Mesendoderm (in vitro differentiated cells): ENCODE data around the gene ASCC2.
"Not testable (repeated sequence)": the region's sequence is repeated elsewhere in the genome, so short reads cannot be mapped to it uniquely, and the experiment has no call there.

Source experiments
- DNase-seq: peaks from one replicate; pipeline ENCODE4 v3.0.0; 2013
- H2AK5ac ChIP-seq: 2 replicates; pipeline ENCODE4 v1.6.1; 2013; ENCODE audit warnings: low read length, inconsistent platforms
- H2BK120ac ChIP-seq: 2 replicates; pipeline ENCODE4 v1.6.1; 2013; ENCODE audit warnings: low read depth, mild to moderate bottlenecking, low read length, moderate library complexity, mixed read lengths
- H2BK15ac ChIP-seq: replicated peaks from 2 replicates; pipeline ENCODE4 v1.6.1; 2013; ENCODE audit warnings: low read depth, mild to moderate bottlenecking, moderate library complexity
- H2BK5ac ChIP-seq: 2 replicates; pipeline ENCODE4 v1.6.1; 2013; ENCODE audit warnings: low read length, inconsistent platforms
- H3K18ac ChIP-seq: 2 replicates; pipeline ENCODE4 v1.6.1; 2013; ENCODE audit warnings: mild to moderate bottlenecking, low read length, mixed read lengths
- H3K23ac ChIP-seq: one replicate; pipeline ENCODE4 v1.6.1; 2013; ENCODE audit warnings: low read length
- H3K27ac ChIP-seq: 2 replicates; pipeline ENCODE4 v1.5.1; 2013; ENCODE audit warnings: low read depth, mild to moderate bottlenecking, inconsistent platforms, low read length, moderate library complexity
- H3K27me3 ChIP-seq: 2 replicates; pipeline ENCODE4 v1.6.1; 2013; ENCODE audit warnings: low read length, control low read depth, mild to moderate bottlenecking, inconsistent platforms; ENCODE audit not compliant: insufficient read depth, poor library complexity
- H3K36me3 ChIP-seq: 2 replicates; pipeline ENCODE4 v1.6.1; 2013; ENCODE audit warnings: low read length, inconsistent platforms; ENCODE audit not compliant: control insufficient read depth, insufficient read depth
- H3K4ac ChIP-seq: one replicate; pipeline ENCODE4 v1.6.1; 2013; ENCODE audit warnings: low read depth, mild to moderate bottlenecking, low read length, moderate library complexity
- H3K4me1 ChIP-seq: 2 replicates; pipeline ENCODE4 v1.6.1; 2013; ENCODE audit warnings: low read depth, low read length, inconsistent platforms; ENCODE audit not compliant: control insufficient read depth
- H3K4me2 ChIP-seq: 2 replicates; pipeline ENCODE4 v1.6.1; 2013; ENCODE audit warnings: low read length
- H3K4me3 ChIP-seq: 2 replicates; pipeline ENCODE4 v1.5.1; 2013; ENCODE audit warnings: mild to moderate bottlenecking, low read length
- H3K56ac ChIP-seq: one replicate; pipeline ENCODE4 v1.6.1; 2013; ENCODE audit warnings: low read length
- H3K79me1 ChIP-seq: 2 replicates; pipeline ENCODE4 v1.6.1; 2013; ENCODE audit warnings: low read length, inconsistent platforms
- H3K79me2 ChIP-seq: 2 replicates; pipeline ENCODE4 v1.6.1; 2013; ENCODE audit warnings: mild to moderate bottlenecking, low read length; ENCODE audit not compliant: control insufficient read depth, insufficient read depth
- H3K9ac ChIP-seq: 2 replicates; pipeline ENCODE4 v1.6.1; 2013; ENCODE audit warnings: low read length, inconsistent platforms
- H4K5ac ChIP-seq: one replicate; pipeline ENCODE4 v1.6.1; 2013; ENCODE audit warnings: low read length
- H4K8ac ChIP-seq: one replicate; pipeline ENCODE4 v1.6.1; 2013; ENCODE audit warnings: low read depth, mild to moderate bottlenecking, control low read depth, low read length, moderate library complexity
- WGBS: extraction: QIAGEN DNeasy Blood & Tissue Kit; methylation state at CpG from one replicate; pipeline ENCODE4 v1.1.7; 2013; ENCODE audit warnings: low lambda C conversion rate, missing lambda C conversion rate; ENCODE audit not compliant: insufficient coverage; ENCODE audit errors: extremely low coverage; 5-methylcytosine and 5-hydroxymethylcytosine counted together

ASCC2 gene

DNA sequence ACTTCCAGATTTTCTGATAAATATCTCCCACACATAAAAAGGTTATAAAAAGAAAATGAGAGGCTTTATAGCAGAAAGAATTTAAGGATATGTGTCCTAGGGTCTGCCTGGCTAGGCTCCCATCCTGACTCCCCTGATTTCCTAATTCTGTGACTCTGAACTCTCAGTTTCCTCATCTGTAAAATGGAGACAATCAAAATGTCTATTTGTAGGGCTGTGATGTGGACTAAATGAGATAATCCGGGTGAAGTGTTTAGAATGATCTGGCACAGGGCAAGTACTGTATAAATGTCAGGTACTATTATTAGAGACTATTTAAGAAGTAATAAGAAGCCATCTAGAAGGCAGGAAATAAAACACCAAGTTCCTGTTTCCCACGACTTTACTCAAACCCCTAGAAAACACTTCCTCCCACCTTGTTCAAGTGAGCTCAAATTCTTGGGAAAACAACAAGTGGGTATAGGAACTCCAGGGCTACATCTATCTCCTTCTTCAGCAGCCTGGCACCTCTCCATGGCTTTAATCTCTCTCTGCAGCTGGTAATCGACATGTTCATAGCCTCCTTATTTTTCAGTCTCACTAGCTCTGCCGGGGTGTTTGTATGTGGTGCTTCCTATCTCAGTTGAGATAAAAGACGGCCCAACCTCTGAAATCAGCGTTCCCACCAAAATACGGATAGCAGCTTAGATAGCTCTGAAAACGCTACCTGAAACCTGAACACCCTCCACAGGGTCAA, 6.7 kb downstream of the ASCC2 start:
- no peaks in the 10 kb centered on the region for H3K79me1 ChIP-seq
- H4K8ac ChIP-seq = no peak overlapping the region
- H3K36me3 ChIP-seq = no peaks in the 10 kb centered on the region
- H3K4me1 ChIP-seq = no peaks in the 10 kb centered on the region
- H3K56ac ChIP-seq = no peak overlapping the region
- H3K23ac ChIP-seq = no peak overlapping the region
- no CpG with 5 or more reads among the region's 8 CpGs for whole genome bisulfite sequencing
- H2BK5ac ChIP-seq = no peak overlapping the region
- H3K18ac ChIP-seq = no peak overlapping the region
- H3K4me3 ChIP-seq = no peak overlapping the region
- no peak overlapping the region for H4K5ac ChIP-seq
- H3K27me3 ChIP-seq = no peaks in the 10 kb centered on the region
- H3K4ac ChIP-seq = no peak overlapping the region
- no peak overlapping the region for H2AK5ac ChIP-seq
- no peak overlapping the region for H2BK120ac ChIP-seq
- H3K4me2 ChIP-seq = no peak overlapping the region
- H3K9ac ChIP-seq = no peak overlapping the region
- H3K79me2 ChIP-seq = no peaks in the 10 kb centered on the region
- no peak overlapping the region for H2BK15ac ChIP-seq
- no peak for DNase-seq
- H3K27ac ChIP-seq = no peak overlapping the region

DNA sequence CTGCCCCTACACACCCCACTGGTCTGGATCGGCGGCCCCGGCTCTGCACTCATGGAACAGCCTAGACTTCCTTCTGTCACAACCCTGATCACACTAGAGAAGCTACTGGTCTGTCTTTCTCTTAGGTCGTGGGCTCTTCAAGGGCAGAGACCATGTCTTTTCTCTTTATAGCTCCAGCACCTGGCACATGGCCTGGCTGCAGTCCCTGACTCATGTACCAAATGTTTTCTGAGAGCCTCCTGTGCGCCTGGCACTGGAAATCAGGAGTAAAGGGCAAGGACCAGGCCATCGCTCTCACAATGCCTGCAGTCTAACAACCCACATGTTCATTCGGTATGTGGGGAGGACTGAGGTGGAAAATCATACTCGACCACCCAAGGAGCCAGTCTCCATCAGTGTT, 7.5 kb downstream of the ASCC2 start:
- no CpG with 5 or more reads among the region's 8 CpGs for WGBS
- no peaks in the 10 kb centered on the region for H3K27me3 ChIP-seq

DNA sequence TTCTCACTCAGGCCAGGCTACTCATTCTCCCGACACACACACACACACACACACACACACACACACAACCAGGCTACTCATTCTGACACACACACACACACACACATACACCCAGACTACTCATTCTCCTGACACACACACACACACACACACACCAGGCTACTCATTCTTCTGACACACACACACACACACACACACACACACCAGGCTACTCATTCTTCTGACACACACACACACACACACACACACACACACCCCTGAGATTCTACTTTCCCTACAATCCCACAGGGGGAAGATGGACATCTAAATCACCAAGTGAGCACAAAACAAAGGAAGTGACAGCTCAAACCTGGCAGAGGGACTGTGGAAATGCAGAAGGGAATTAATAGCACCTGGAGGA, 10.3 kb downstream of the ASCC2 start:
- H2BK5ac ChIP-seq, H3K9ac ChIP-seq, H3K18ac ChIP-seq, H3K56ac ChIP-seq, DNase-seq, H3K79me1 ChIP-seq, H3K36me3 ChIP-seq, H3K27ac ChIP-seq, H3K4me2 ChIP-seq, H3K23ac ChIP-seq, H3K79me2 ChIP-seq, H2BK15ac ChIP-seq, H2BK120ac ChIP-seq, H4K8ac ChIP-seq, H3K27me3 ChIP-seq, H2AK5ac ChIP-seq, H3K4me1 ChIP-seq, H3K4ac ChIP-seq, H3K4me3 ChIP-seq, H4K5ac ChIP-seq: not testable (repeated sequence)
- no CpG with 5 or more reads among the region's 1 CpG for WGBS

More for the DNA sequence above, 7.5 kb downstream of the ASCC2 start:
- H4K8ac ChIP-seq = no peak overlapping the region
- H3K23ac ChIP-seq = no peak overlapping the region
- no peak overlapping the region for H3K27ac ChIP-seq
- H3K9ac ChIP-seq = no peak overlapping the region
- H3K79me1 ChIP-seq = no peaks in the 10 kb centered on the region
- no peak overlapping the region for H3K4me3 ChIP-seq
- H2BK120ac ChIP-seq = no peak overlapping the region
- no peaks in the 10 kb centered on the region for H3K36me3 ChIP-seq
- no peak overlapping the region for H2BK5ac ChIP-seq
- no peak overlapping the region for H3K18ac ChIP-seq
- no peak overlapping the region for H3K4ac ChIP-seq
- no peak overlapping the region for H2AK5ac ChIP-seq
- no peak for DNase-seq
- H3K79me2 ChIP-seq = no peaks in the 10 kb centered on the region
- H3K4me2 ChIP-seq = no peak overlapping the region
- no peak overlapping the region for H4K5ac ChIP-seq
- no peak overlapping the region for H2BK15ac ChIP-seq
- no peak overlapping the region for H3K56ac ChIP-seq
- H3K4me1 ChIP-seq = no peaks in the 10 kb centered on the region

DNA sequence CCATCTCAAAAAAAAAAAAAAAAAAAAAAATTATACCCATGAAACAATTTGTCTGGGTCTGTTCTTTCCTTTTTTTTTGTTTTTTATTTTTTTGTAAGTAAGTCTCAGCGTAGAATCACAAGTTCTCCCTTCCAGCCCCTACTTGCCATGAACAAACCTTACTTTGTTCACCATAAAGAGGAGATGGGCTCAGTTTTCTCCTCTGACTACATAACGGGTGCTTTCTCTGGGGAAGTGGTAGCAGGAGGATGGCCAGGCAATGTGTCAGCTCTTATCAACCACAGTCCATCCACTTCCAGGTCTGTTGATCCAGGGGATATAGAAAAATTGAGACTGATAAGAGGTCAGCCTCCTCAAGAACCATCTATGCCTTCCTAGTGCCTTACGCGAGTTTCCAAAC, 11.0 kb downstream of the ASCC2 start:
- Histone ChIP-seq H4K8ac (no peak overlapping the region), H2BK120ac (no peak overlapping the region), H3K4me1 (no peaks in the 10 kb centered on the region), H3K4me3 (no peak overlapping the region), H3K9ac (no peak overlapping the region), H3K4me2 (no peak overlapping the region), H2BK15ac (no peak overlapping the region), H3K18ac (no peak overlapping the region), H3K4ac (no peak overlapping the region), H2BK5ac (no peak overlapping the region), H3K27me3 (no peaks in the 10 kb centered on the region), H3K79me1 (no peaks in the 10 kb centered on the region), H3K56ac (no peak overlapping the region), H2AK5ac (no peak overlapping the region), H3K27ac (no peak overlapping the region), H4K5ac (no peak overlapping the region), H3K23ac (no peak overlapping the region), H3K36me3 (peaks cover 6% of the 10 kb centered on the region), H3K79me2 (no peaks in the 10 kb centered on the region)
- no peak for DNase-seq
- no CpG with 5 or more reads among the region's 4 CpGs for WGBS

DNA sequence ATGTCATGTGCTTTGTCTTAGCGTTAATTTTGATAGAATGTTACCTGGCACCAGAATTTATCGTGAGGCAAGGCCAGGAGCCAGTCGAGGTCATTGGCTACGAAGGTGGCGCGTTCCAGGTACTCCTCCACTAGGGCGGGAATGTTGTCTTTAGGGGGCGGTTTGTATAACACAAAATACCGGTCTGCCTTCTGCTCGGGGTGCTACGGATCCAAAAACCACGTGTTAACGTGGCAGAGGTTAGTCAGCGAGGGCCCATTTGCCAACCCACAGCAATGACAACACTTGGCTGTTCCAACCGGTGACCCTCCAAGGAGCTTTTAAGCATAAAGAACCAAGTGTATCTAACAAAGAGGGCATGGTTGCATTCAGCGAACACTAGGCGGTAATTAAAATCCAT, 12.5 kb downstream of the ASCC2 start:
- Histone ChIP-seq H2BK5ac (no peak overlapping the region), H3K4me2 (no peak overlapping the region), H4K8ac (no peak overlapping the region), H3K18ac (no peak overlapping the region), H4K5ac (no peak overlapping the region), H3K4me1 (no peaks in the 10 kb centered on the region), H2BK120ac (no peak overlapping the region), H3K79me2 (no peaks in the 10 kb centered on the region), H3K36me3 (peaks cover 11% of the 10 kb centered on the region), H3K4me3 (no peak overlapping the region), H3K56ac (no peak overlapping the region), H3K79me1 (no peaks in the 10 kb centered on the region), H3K27me3 (no peaks in the 10 kb centered on the region), H3K9ac (no peak overlapping the region), H3K27ac (no peak overlapping the region), H2BK15ac (no peak overlapping the region), H3K4ac (no peak overlapping the region), H2AK5ac (no peak overlapping the region), H3K23ac (no peak overlapping the region)
- WGBS = no CpG with 5 or more reads among the region's 17 CpGs
- DNase-seq = no peak

DNA sequence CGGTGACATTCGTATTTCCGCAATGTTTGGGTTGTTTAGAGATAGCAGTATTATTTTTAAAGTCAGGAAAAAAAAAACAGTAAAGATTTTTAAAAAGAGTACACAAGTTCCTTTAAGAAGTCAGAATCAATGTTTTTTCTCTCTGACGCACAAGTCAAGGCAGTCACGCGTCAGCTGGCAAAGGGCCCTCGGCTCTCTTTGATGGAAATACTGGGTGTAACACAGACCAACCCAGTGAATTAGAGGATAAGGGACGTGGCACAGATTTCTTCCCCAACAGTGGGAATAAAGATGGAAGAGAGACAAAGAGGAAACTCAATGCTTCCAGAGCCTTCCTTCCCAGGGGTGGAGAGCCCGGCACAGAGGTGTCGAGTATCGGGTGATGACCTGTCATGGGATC, 13.4 kb downstream of the ASCC2 start:
- no peak overlapping the region for H3K4me3 ChIP-seq
- no peaks in the 10 kb centered on the region for H3K27me3 ChIP-seq
- no CpG with 5 or more reads among the region's 11 CpGs for WGBS
- no peak overlapping the region for H3K4me2 ChIP-seq
- no peak overlapping the region for H3K27ac ChIP-seq
- H2BK5ac ChIP-seq = no peak overlapping the region
- H4K5ac ChIP-seq = no peak overlapping the region
- no peaks in the 10 kb centered on the region for H3K4me1 ChIP-seq
- no peak overlapping the region for H2BK15ac ChIP-seq
- H4K8ac ChIP-seq = no peak overlapping the region
- H2BK120ac ChIP-seq = no peak overlapping the region
- peaks cover 11% of the 10 kb centered on the region for H3K36me3 ChIP-seq
- DNase-seq = no peak
- H3K79me2 ChIP-seq = no peaks in the 10 kb centered on the region
- H3K4ac ChIP-seq = no peak overlapping the region
- no peak overlapping the region for H3K18ac ChIP-seq
- no peak overlapping the region for H2AK5ac ChIP-seq
- no peak overlapping the region for H3K23ac ChIP-seq
- no peak overlapping the region for H3K9ac ChIP-seq
- no peaks in the 10 kb centered on the region for H3K79me1 ChIP-seq
- H3K56ac ChIP-seq = no peak overlapping the region
